H9 (cell line): ENCODE data around the gene SDK2. TPM values are rescaled to one million over a fixed set of nuclear protein-coding genes. Genes with fewer than 3 reads are reported as not detected.

Experiments used
- DNase-seq: peaks from one replicate; pipeline ENCODE4 v3.0.0-alpha.2; 2017
- H2AFZ ChIP-seq: one replicate; pipeline ENCODE4 v1.6.1; 2013; ENCODE audit warnings: mild to moderate bottlenecking, low read length, control low read depth, moderate library complexity
- H2AK5ac ChIP-seq: 2 replicates; pipeline ENCODE4 v1.6.1; 2013; ENCODE audit warnings: low read length, control low read depth, mixed read lengths; ENCODE audit not compliant: insufficient read length
- H2BK120ac ChIP-seq: one replicate; pipeline ENCODE4 v1.6.1; 2013; ENCODE audit warnings: low read depth, mild to moderate bottlenecking, low read length, control low read depth, inconsistent platforms; ENCODE audit not compliant: poor library complexity, severe bottlenecking
- H2BK12ac ChIP-seq: 2 replicates; pipeline ENCODE4 v1.6.1; 2013; ENCODE audit warnings: low read length, control low read depth, mixed read lengths, low read depth; ENCODE audit not compliant: insufficient read length
- H2BK15ac ChIP-seq: 2 replicates; pipeline ENCODE4 v1.6.1; 2013; ENCODE audit warnings: low read depth, low read length, control low read depth
- H2BK20ac ChIP-seq: one replicate; pipeline ENCODE4 v1.6.1; 2013; ENCODE audit warnings: low read depth, mild to moderate bottlenecking, low read length, control low read depth, inconsistent platforms; ENCODE audit not compliant: poor library complexity, severe bottlenecking
- H2BK5ac ChIP-seq: 2 replicates; pipeline ENCODE4 v1.6.1; 2013; ENCODE audit warnings: low read length, control low read depth, mixed read lengths; ENCODE audit not compliant: insufficient read length
- H3K14ac ChIP-seq: 2 replicates; pipeline ENCODE4 v1.6.1; 2013; ENCODE audit warnings: low read length, control low read depth; ENCODE audit not compliant: insufficient read depth
- H3K18ac ChIP-seq: 2 replicates; pipeline ENCODE4 v1.6.1; 2013; ENCODE audit warnings: low read depth, mild to moderate bottlenecking, mixed read lengths, low read length, control low read depth; ENCODE audit not compliant: insufficient read length
- H3K23ac ChIP-seq: 2 replicates; pipeline ENCODE4 v1.6.1; 2013; ENCODE audit warnings: low read length, control low read depth, mixed read lengths, low read depth; ENCODE audit not compliant: insufficient read length
- H3K23me2 ChIP-seq: 2 replicates; pipeline ENCODE4 v1.6.1; 2013; ENCODE audit warnings: low read depth, mild to moderate bottlenecking, mixed read lengths, low read length, control low read depth; ENCODE audit not compliant: insufficient read length, poor library complexity, severe bottlenecking
- H3K27ac ChIP-seq: 2 replicates; pipeline ENCODE4 v1.5.1; 2013; ENCODE audit warnings: low read length, control low read depth, mixed read lengths, low read depth; ENCODE audit not compliant: insufficient read length
- H3K27me3 ChIP-seq: 2 replicates; pipeline ENCODE4 v1.6.1; 2013; ENCODE audit warnings: low read length, control low read depth, inconsistent platforms; ENCODE audit not compliant: insufficient read depth
- H3K4ac ChIP-seq: 2 replicates; pipeline ENCODE4 v1.6.1; 2013; ENCODE audit warnings: low read depth, mild to moderate bottlenecking, control low read depth, inconsistent platforms, low read length, moderate library complexity
- H3K4me1 ChIP-seq: 2 replicates; pipeline ENCODE4 v1.6.1; 2013; ENCODE audit warnings: low read length, control low read depth, inconsistent platforms; ENCODE audit not compliant: insufficient read depth
- H3K4me2 ChIP-seq: 2 replicates; pipeline ENCODE4 v1.6.1; 2013; ENCODE audit warnings: low read length, control low read depth, mixed read lengths; ENCODE audit not compliant: insufficient read length, insufficient read depth
- H3K56ac ChIP-seq: 2 replicates; pipeline ENCODE4 v1.6.1; 2013; ENCODE audit warnings: low read depth, mild to moderate bottlenecking, mixed read lengths, low read length, control low read depth; ENCODE audit not compliant: insufficient read length
- H3K79me1 ChIP-seq: 2 replicates; pipeline ENCODE4 v1.6.1; 2013; ENCODE audit warnings: low read depth, mild to moderate bottlenecking, moderate library complexity, low read length, control low read depth, inconsistent platforms; ENCODE audit not compliant: insufficient read depth, poor library complexity, severe bottlenecking
- H3K79me2 ChIP-seq: 2 replicates; pipeline ENCODE4 v1.6.1; 2013; ENCODE audit warnings: low read length, control low read depth, inconsistent platforms; ENCODE audit not compliant: insufficient read depth
- H3K9ac ChIP-seq: 2 replicates; pipeline ENCODE4 v1.6.1; 2013; ENCODE audit warnings: low read length, control low read depth, mixed read lengths; ENCODE audit not compliant: insufficient read length; ENCODE audit errors: extremely low read depth
- H3K9me3 ChIP-seq: one replicate; pipeline ENCODE4 v1.6.1; 2013; ENCODE audit warnings: low read depth, low read length, inconsistent platforms; ENCODE audit not compliant: control insufficient read depth
- H3T11ph ChIP-seq: one replicate; pipeline ENCODE4 v1.6.1; 2013; ENCODE audit warnings: mild to moderate bottlenecking, low read length, control low read depth, inconsistent platforms
- H4K20me1 ChIP-seq: one replicate; pipeline ENCODE4 v1.6.1; 2013; ENCODE audit not compliant: control insufficient read depth, insufficient read length, insufficient read depth
- H4K5ac ChIP-seq: 2 replicates; pipeline ENCODE4 v1.6.1; 2013; ENCODE audit warnings: low read depth, mild to moderate bottlenecking, mixed read lengths, low read length, control low read depth; ENCODE audit not compliant: insufficient read length
- H4K8ac ChIP-seq: replicated peaks from 2 replicates; pipeline ENCODE4 v1.6.1; 2013; ENCODE audit warnings: low read length, control low read depth, mixed read lengths, low read depth; ENCODE audit not compliant: insufficient read length
- H4K91ac ChIP-seq: 2 replicates; pipeline ENCODE4 v1.6.1; 2013; ENCODE audit warnings: low read depth, mild to moderate bottlenecking, moderate library complexity, mixed read lengths, low read length, control low read depth; ENCODE audit not compliant: insufficient read length
- H3K27ac Mint-ChIP-seq, 3 experiments: 2 replicates in 2 of 3; 3 replicates in 1 of 3; pipeline ENCODE4 v1.8.0; 2020 to 2021; ENCODE audit warnings: mixed read lengths in 3 of 3, mild to moderate bottlenecking in 1 of 3, moderate library complexity in 1 of 3
- H3K27me3 Mint-ChIP-seq: 2 replicates; pipeline ENCODE4 v1.8.0; 2021; ENCODE audit warnings: low read depth, mild to moderate bottlenecking, moderate library complexity, mixed read lengths
- H3K36me3 Mint-ChIP-seq, 3 experiments: 2 replicates in 2 of 3; 3 replicates in 1 of 3; pipeline ENCODE4 v1.8.0; 2020 to 2021; ENCODE audit warnings: low read depth in 3 of 3, mixed read lengths in 3 of 3; ENCODE audit not compliant: insufficient read depth in 1 of 3
- H3K4me1 Mint-ChIP-seq, 2 experiments: 2 replicates each; pipeline ENCODE4 v1.8.0; 2020; ENCODE audit warnings: mixed read lengths in 2 of 2
- H3K4me3 Mint-ChIP-seq, 2 experiments: 2 replicates in 1 of 2; 3 replicates in 1 of 2; pipeline ENCODE4 v1.8.0; 2020 to 2021; ENCODE audit warnings: mild to moderate bottlenecking in 2 of 2, mixed read lengths in 2 of 2, moderate library complexity in 1 of 2
- H3K9me3 Mint-ChIP-seq, 2 experiments: 2 replicates in 1 of 2; 3 replicates in 1 of 2; pipeline ENCODE4 v1.8.0; 2020; ENCODE audit warnings: mild to moderate bottlenecking in 2 of 2, mixed read lengths in 2 of 2, moderate library complexity in 1 of 2
- WGBS: extraction: QIAGEN DNeasy Blood & Tissue Kit; methylation state at CpG from one replicate; pipeline ENCODE4 v1.1.7; 2013; ENCODE audit warnings: missing lambda C conversion rate, low lambda C conversion rate, mixed read lengths; ENCODE audit not compliant: insufficient read length; ENCODE audit errors: extremely low coverage; 5-methylcytosine and 5-hydroxymethylcytosine counted together
- total RNA-seq: library from RNA; stranded (reverse); gene quantifications from 2 replicates; pipeline ENCODE4 v1.2.1, GENCODE V29; 2021
- TF ChIP-seq, protein P1 (sequence below): fragments of 200-600 bp; sonication (generic); conservative IDR thresholded peaks from 3 replicates; pipeline ENCODE4 v1.8.0; 2021; ENCODE audit warnings: antibody characterized with exemption, mild to moderate bottlenecking

Gene SDK2
- total RNA-seq, 1 experiment from 2014 or later: 9.1 TPM

GRCh38 chr17:73586921-73587602 is 57.2 kb downstream of the SDK2 start:
- Mint-ChIP-seq H3K27ac (no peak overlapping the region), H3K9me3 (no peaks in the 10 kb centered on the region), H3K4me3 (no peak overlapping the region), H3K4me1 (peaks cover 59 to 67% of the 10 kb centered on the region in 2 experiments), H3K36me3 (no peaks in the 10 kb centered on the region), H3K27me3 (peaks cover 8% of the 10 kb centered on the region)
- TF ChIP-seq, protein P1, sequence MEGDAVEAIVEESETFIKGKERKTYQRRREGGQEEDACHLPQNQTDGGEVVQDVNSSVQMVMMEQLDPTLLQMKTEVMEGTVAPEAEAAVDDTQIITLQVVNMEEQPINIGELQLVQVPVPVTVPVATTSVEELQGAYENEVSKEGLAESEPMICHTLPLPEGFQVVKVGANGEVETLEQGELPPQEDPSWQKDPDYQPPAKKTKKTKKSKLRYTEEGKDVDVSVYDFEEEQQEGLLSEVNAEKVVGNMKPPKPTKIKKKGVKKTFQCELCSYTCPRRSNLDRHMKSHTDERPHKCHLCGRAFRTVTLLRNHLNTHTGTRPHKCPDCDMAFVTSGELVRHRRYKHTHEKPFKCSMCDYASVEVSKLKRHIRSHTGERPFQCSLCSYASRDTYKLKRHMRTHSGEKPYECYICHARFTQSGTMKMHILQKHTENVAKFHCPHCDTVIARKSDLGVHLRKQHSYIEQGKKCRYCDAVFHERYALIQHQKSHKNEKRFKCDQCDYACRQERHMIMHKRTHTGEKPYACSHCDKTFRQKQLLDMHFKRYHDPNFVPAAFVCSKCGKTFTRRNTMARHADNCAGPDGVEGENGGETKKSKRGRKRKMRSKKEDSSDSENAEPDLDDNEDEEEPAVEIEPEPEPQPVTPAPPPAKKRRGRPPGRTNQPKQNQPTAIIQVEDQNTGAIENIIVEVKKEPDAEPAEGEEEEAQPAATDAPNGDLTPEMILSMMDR: no peak
- Histone ChIP-seq H3K23ac (no peak overlapping the region), H3K27ac (no peak overlapping the region), H4K8ac (no peak overlapping the region), H4K91ac (no peak overlapping the region), H2BK12ac (no peak overlapping the region), H2AK5ac (no peak overlapping the region), H3K79me1 (no peaks in the 10 kb centered on the region), H2BK120ac (no peak overlapping the region), H2BK20ac (no peak overlapping the region), H3K9me3 (no peaks in the 10 kb centered on the region), H3K9ac (no peak overlapping the region), H3K4me2 (no peak overlapping the region), H3K18ac (no peak overlapping the region), H4K5ac (no peak overlapping the region), H3K14ac (no peak overlapping the region), H3K79me2 (no peaks in the 10 kb centered on the region), H2BK5ac (no peak overlapping the region), H3K4ac (no peak overlapping the region), H2BK15ac (no peak overlapping the region), H2AFZ (no peak overlapping the region), H3K56ac (no peak overlapping the region), H4K20me1 (no peaks in the 10 kb centered on the region), H3K27me3 (no peaks in the 10 kb centered on the region), H3K4me1 (no peaks in the 10 kb centered on the region; the same call in none of the 2 replicates), H3T11ph (no peak overlapping the region), H3K23me2 (no peaks in the 10 kb centered on the region)
- DNase-seq: no peak
- no CpG with 5 or more reads among the region's 12 CpGs for WGBS
